Activated T-cell treated with anti-CD3 and anti-CD28 coated beads, Interleukin-2, amount 50 U/mL, for 72 hours (primary cell): ENCODE data around the gene TRA2A. TPM values are rescaled to one million over a fixed set of nuclear protein-coding genes. Genes with fewer than 3 reads are reported as not detected.
A peak's percentile ranks its signal among the peaks of the same experiment; 100 is the strongest.

Experiments used
- ATAC-seq, 2 donors: fragments of 150-1000 bp; cut with Tn5 transposase; replicated peaks in 1 of 2; 2 replicates each; pipeline ENCODE4 v1.10.0; 2021; ENCODE audit warnings: moderate library complexity in 2 of 2, mild to moderate bottlenecking in 1 of 2
- DNase-seq, 2 donors: peaks; one replicate each; pipeline ENCODE4 v3.0.0; 2021 to 2022; ENCODE audit warnings: mixed read lengths in 1 of 2
- H3K27ac Mint-ChIP-seq: one replicate; pipeline ENCODE4 v1.8.0; 2022; ENCODE audit warnings: mild to moderate bottlenecking, moderate library complexity, mixed read lengths
- H3K27me3 Mint-ChIP-seq: one replicate; pipeline ENCODE4 v1.8.0; 2022; ENCODE audit warnings: low read depth, mixed read lengths
- H3K36me3 Mint-ChIP-seq, 2 donors: one replicate each; pipeline ENCODE4 v1.8.0; 2022; ENCODE audit warnings: mixed read lengths in 2 of 2, mild to moderate bottlenecking in 1 of 2; ENCODE audit not compliant: insufficient read depth in 2 of 2
- H3K4me1 Mint-ChIP-seq: one replicate; pipeline ENCODE4 v1.8.0; 2022; ENCODE audit warnings: low read depth, mixed read lengths
- H3K4me3 Mint-ChIP-seq, 2 donors: one replicate each; pipeline ENCODE4 v1.8.0; 2022; ENCODE audit warnings: mild to moderate bottlenecking in 2 of 2, mixed read lengths in 2 of 2, moderate library complexity in 2 of 2
- H3K9me3 Mint-ChIP-seq, 2 donors: one replicate each; pipeline ENCODE4 v1.8.0; 2022; ENCODE audit warnings: mixed read lengths in 2 of 2
- total RNA-seq, 2 donors: library from RNA; stranded (reverse); gene quantifications; one replicate each; pipeline ENCODE4 v1.2.3, GENCODE V29; 2022

TRA2A gene
- total RNA-seq, 2 donors from 2014 or later = 96.8 to 97.3 TPM

DNA sequence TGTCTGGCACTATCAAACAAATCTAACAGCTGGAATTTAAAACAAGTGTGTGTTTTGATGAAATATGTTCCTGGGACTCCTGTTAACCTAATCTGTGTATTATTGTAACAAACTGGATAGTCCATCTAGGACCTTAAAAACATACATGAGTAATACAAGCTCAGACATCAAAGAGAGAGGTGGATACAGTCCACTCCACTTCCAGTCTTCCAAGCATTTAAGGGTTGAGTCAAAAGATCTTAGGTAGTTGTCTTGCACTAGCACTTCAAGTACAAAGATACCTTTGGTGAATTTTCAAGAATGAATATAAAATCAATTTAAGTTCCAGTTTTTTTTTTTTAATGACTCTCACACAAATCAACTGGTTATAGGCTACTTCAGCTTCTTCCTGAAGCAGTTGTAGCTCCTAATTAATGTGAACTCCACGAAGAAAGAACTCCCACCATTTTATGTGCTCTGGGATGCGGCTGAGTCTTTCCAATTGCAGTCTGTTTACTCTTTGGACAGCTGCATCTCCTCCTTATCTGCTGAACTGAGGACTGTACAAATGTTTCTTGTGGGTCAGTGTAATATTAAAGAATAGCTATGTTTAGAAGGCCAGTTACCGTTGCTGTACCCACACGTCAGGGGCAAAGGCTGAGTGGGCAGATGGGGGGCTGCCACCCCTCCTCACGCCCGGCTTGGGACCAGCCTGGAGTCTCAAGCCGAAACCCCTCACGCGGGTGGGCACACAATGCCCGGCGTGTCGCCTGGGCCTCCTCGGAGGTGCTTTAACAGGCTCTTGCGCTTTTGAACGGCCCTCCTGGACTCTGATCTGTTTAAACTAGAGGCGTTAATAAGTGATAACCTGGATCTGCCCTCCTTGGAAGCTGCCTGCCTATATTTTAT is 58.6 kb downstream of the TRA2A start:
- H3K9me3 Mint-ChIP-seq = no peaks in the 10 kb centered on the region
- peaks cover 39% of the 10 kb centered on the region for H3K4me1 Mint-ChIP-seq
- H3K4me3 Mint-ChIP-seq = peak overlapping the region; percentile 83 to 89
- H3K27ac Mint-ChIP-seq = peak overlapping the region; percentile 42
- H3K27me3 Mint-ChIP-seq = peaks cover 71% of the 10 kb centered on the region
- peaks cover 2 to 5% of the 10 kb centered on the region in 2 donors for H3K36me3 Mint-ChIP-seq
- DNase-seq (peak in 1 of 2 donors; percentile 16), ATAC-seq (no peak)

GRCh38 chr7:23472556-23472955 is 59.2 kb downstream of the TRA2A start:
- no peak for ATAC-seq
- Mint-ChIP-seq H3K27ac (no peak overlapping the region), H3K4me3 (peak overlapping the region in 1 of 2 donors; percentile 83), H3K9me3 (no peaks in the 10 kb centered on the region), H3K27me3 (peaks cover 75% of the 10 kb centered on the region), H3K4me1 (peaks cover 46% of the 10 kb centered on the region), H3K36me3 (peaks cover 3 to 6% of the 10 kb centered on the region in 2 donors)
- no peak for DNase-seq

DNA sequence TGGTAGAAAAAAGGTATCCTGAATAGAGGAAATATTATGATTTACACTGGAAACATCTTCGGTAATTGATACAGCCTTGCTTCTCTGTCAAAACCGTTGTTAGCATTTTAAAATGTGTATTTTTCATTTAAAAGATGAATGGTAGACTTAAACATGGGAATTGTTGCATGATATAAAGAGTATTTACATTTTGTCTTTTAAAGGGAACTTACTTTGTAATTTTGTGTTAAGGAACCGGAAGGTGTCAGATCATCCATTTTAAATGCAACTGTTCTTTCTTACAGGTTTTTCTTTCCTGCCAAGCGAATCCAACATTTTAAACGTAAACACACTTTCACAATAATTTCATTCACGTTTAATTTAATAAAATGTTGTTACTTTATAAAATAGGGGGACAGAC is 59.7 kb downstream of the TRA2A start:
- no peak for DNase-seq
- Mint-ChIP-seq H3K27ac (no peak overlapping the region), H3K36me3 (peaks cover 3 to 6% of the 10 kb centered on the region in 2 donors), H3K9me3 (no peaks in the 10 kb centered on the region), H3K4me1 (peaks cover 51% of the 10 kb centered on the region), H3K4me3 (peak overlapping the region in 1 of 2 donors; percentile 37), H3K27me3 (peaks cover 75% of the 10 kb centered on the region)
- no peak for ATAC-seq

DNA sequence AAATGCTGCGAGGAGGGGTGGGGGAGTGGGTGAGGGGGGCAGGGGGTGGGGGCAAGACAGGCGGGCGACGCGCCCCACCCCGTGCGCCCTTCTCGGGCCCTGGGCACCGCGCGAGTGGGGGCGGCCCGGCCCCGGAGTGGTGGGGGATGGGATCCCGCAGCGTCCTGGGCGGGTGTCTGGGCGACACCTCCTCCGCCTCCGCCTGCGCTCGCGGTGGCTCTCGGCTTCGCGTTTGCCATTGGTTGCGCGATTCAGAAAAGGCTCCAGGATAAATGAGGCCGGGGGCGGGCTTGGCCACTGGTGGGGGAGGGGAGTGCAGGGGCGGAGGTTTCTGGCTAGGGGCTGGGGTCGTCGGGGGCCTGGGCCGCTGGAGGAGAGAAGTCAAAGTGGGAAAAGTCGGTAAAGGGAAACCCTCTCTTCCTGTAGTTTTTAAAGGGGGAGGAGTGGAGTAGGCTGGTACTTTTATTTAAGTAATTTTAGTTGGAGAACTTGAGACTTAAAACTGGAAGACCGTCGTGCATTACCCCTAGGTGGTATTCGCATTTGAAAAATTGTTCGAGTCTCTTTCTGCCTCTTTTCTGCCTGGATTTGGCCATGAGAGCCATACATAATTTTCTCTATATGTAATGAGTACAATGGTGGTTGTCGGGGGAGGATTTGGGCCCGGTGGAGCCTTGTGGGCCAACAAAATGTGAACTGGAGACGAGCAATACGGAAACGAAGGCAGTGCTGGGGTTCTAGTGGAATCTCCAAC is 60.5 kb downstream of the TRA2A start:
- H3K9me3 Mint-ChIP-seq = no peaks in the 10 kb centered on the region
- peaks cover 3 to 6% of the 10 kb centered on the region in 2 donors for H3K36me3 Mint-ChIP-seq
- H3K27ac Mint-ChIP-seq = peak overlapping the region; percentile 13
- peaks cover 51% of the 10 kb centered on the region for H3K4me1 Mint-ChIP-seq
- H3K27me3 Mint-ChIP-seq = peaks cover 73% of the 10 kb centered on the region
- ATAC-seq (peak; percentile 23 to 25), DNase-seq (peak; percentile 53 to 58)
- H3K4me3 Mint-ChIP-seq = peak overlapping the region; percentile 94 to 98

GRCh38 chr7:23470330-23471105 is 61.3 kb downstream of the TRA2A start, which contains the start of gene IGF2BP3:
Gene IGF2BP3, minus strand, starts transcription at chr7:23470491. Its CDS starts 381 bp downstream, at chr7:23470110.
- peak within 1 kb of the TSS; percentile 91 for H3K27ac Mint-ChIP-seq

DNA sequence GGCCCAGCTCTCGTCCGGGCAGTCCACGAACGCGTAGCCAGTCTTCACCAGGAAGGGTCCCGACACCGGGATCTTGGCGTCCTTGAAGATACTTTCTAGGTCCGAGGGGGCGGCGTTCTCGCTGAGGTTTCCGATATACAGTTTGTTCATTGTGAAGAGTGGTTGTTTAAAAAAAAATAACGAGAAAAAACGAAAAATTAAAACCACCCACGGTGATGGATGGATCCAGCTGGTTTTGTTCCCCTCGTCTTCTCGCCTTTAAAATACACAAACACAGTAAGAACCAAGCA is 61.9 kb downstream of the TRA2A start:
- peaks cover 77% of the 10 kb centered on the region for H3K27me3 Mint-ChIP-seq
- H3K36me3 Mint-ChIP-seq = peaks cover 3 to 5% of the 10 kb centered on the region in 2 donors
- H3K4me3 Mint-ChIP-seq = peak overlapping the region; percentile 94 to 98
- H3K27ac Mint-ChIP-seq = peak overlapping the region; percentile 91
- H3K4me1 Mint-ChIP-seq = peaks cover 49% of the 10 kb centered on the region
- ATAC-seq = no peak
- DNase-seq = no peak
- H3K9me3 Mint-ChIP-seq = no peaks in the 10 kb centered on the region

More at GRCh38 chr7:23470330-23471105, 61.3 kb downstream of the TRA2A start, which contains the start of gene IGF2BP3:
- Mint-ChIP-seq H3K27me3 (peaks cover 77% of the 10 kb centered on the region), H3K9me3 (no peaks in the 10 kb centered on the region), H3K36me3 (peaks cover 3 to 6% of the 10 kb centered on the region in 2 donors), H3K4me3 (peak within 1 kb of the TSS; percentile 94 to 98), H3K4me1 (peaks cover 51% of the 10 kb centered on the region)
- no peak for ATAC-seq
- peak; percentile 48 to 52 for DNase-seq

DNA sequence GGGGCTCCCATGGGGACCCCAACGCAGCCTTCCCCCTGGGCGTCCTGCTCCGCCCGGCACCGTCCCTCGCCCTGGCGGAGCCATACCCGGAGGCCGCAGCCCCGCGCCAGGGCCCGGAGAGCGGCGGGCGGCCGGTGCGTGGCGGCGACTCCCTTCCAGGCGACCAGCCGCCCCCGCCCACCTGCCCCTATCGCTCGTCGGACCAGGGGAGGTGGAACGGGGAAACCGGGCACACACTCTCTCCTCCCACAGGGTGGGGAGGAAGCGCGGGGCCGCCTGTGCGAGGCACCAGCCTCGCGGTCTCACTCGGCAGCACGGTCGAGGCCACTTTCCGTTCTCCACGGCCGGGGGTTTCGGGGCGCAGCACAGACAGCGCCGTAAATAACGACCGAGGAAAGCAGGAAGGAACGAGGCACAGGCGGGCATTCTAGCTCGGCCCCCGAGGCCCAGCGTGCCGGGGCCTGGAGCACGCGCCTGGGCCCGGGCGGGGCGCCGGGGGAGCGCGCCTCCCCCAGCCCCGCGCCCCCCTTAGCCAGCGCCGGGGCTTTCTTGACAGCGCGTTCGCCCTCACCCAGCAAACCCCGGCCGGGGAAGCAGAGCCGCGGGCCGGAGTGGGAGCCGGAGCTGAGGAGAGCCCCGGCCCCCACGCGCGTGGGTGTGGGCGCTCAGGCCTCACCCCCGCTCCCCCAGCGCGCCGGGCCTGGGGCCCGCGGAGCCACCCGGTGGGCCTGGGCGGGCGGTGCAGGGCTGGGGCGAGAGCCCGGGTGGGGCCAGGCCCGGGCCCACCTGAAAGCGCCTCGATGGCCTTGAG is 62.4 kb downstream of the TRA2A start:
- Mint-ChIP-seq H3K4me3 (peak overlapping the region; percentile 94 to 98), H3K27ac (no peak overlapping the region), H3K9me3 (no peaks in the 10 kb centered on the region), H3K27me3 (peaks cover 77% of the 10 kb centered on the region), H3K36me3 (peaks cover 3 to 4% of the 10 kb centered on the region in 2 donors), H3K4me1 (peaks cover 43% of the 10 kb centered on the region)
- DNase-seq = peak; percentile 45 to 55
- ATAC-seq = peak; percentile 31 to 41

DNA sequence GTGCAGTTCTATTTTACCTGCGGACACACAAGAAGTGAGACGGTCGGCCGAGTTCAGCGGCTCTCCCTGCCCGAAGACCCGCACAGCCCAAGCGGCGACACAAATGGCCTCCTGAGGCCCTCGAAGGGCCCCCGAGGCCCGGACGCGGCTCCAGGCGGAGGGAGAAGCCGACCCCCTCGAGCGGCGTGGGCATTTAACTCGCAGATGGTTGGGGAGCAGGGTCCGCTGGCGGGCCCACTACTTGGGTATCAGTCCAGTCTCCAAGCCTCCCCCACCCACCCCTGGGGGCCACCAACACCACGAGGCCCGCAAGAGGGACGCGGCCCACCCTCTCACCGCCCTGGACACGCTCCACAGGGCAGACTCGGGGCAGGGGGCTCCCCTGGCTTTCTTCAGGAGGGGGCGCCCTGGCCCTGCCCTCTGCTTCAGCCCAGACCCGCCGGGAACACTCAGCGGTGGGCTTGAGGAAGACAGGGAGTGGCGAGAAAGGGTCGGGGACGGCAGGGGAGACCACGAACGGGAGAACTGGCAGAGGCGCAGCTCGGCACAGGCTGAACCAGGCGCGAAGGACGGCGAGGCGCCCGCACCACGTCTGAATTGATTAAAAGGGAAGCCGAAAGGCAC is 63.1 kb downstream of the TRA2A start:
- H3K27me3 Mint-ChIP-seq = peaks cover 84% of the 10 kb centered on the region
- no peaks in the 10 kb centered on the region for H3K9me3 Mint-ChIP-seq
- H3K27ac Mint-ChIP-seq = no peak overlapping the region
- DNase-seq (peak; percentile 25 to 33), ATAC-seq (peak; percentile 1)
- H3K4me3 Mint-ChIP-seq = peak overlapping the region; percentile 82 to 83
- H3K36me3 Mint-ChIP-seq = peaks cover 3 to 4% of the 10 kb centered on the region in 2 donors
- H3K4me1 Mint-ChIP-seq = peaks cover 43% of the 10 kb centered on the region

- H3K27ac Mint-ChIP-seq = no peak overlapping the region
- peaks cover 42% of the 10 kb centered on the region for H3K4me1 Mint-ChIP-seq
- ATAC-seq (peak; percentile 16 to 18), DNase-seq (peak; percentile 25 to 26)
- peaks cover 84% of the 10 kb centered on the region for H3K27me3 Mint-ChIP-seq
- peak overlapping the region; percentile 82 to 83 for H3K4me3 Mint-ChIP-seq
- no peaks in the 10 kb centered on the region for H3K9me3 Mint-ChIP-seq
- H3K36me3 Mint-ChIP-seq = peaks cover 3% of the 10 kb centered on the region in 2 donors
Observed at GRCh38 chr7:23467806-23468525, 63.8 kb downstream of the TRA2A start.

DNA sequence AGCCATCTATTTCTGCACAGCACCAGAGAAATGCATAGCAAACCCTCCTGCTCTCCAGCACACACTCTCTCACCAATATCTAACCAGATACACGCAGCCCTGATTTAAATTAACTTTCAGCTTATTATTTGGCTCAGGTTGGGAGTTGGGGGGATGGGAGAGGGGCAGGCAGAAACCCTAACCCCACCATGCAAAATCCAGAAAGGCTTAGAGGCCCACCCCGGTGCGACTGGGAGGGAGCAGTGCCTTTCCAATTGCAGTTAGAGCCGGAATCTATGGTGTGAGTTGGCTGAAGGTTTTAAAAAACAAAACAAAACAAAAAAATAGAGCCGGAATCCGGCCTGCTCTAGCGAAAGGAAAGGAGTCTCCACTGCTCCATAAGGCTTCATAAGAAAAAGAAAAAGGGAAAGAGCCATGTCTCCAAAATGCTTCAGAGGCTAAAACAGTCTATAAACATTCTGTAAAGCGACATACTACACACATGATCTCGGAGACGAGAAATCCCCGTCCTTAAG is 64.4 kb downstream of the TRA2A start:
- no peaks in the 10 kb centered on the region for H3K9me3 Mint-ChIP-seq
- no peak for DNase-seq
- peak overlapping the region; percentile 82 to 83 for H3K4me3 Mint-ChIP-seq
- H3K27me3 Mint-ChIP-seq = peaks cover 84% of the 10 kb centered on the region
- no peak overlapping the region for H3K27ac Mint-ChIP-seq
- H3K4me1 Mint-ChIP-seq = peaks cover 45% of the 10 kb centered on the region
- ATAC-seq = no peak
- peaks cover 3% of the 10 kb centered on the region in 2 donors for H3K36me3 Mint-ChIP-seq

GRCh38 chr7:23462846-23463245 is 68.9 kb downstream of the TRA2A start:
- Mint-ChIP-seq H3K4me3 (no peak overlapping the region), H3K27ac (no peak overlapping the region), H3K36me3 (no peaks in the 10 kb centered on the region), H3K4me1 (peaks cover 16% of the 10 kb centered on the region), H3K9me3 (no peaks in the 10 kb centered on the region), H3K27me3 (peaks cover 87% of the 10 kb centered on the region)
- peak; percentile 52 to 59 for ATAC-seq
- peak in 1 of 2 donors; percentile 8 for DNase-seq
